Mammary epithelial cell (primary cell): ENCODE measurements around the gene CYTL1.

ENCODE experiments used
- EZH2 ChIP-seq: IDR thresholded peaks from 2 replicates; pipeline ENCODE4 v1.6.1; 2012; ENCODE audit warnings: low read length, inconsistent platforms, borderline replicate concordance
- TF ChIP-seq, protein P1 (sequence below), 2 donors: IDR thresholded peaks in 1 of 2; conservative IDR thresholded peaks in 1 of 2; 2 replicates each; pipeline ENCODE4 v1.5.1; 2011 to 2012; ENCODE audit warnings: inconsistent platforms in 2 of 2, low read length in 2 of 2, mild to moderate bottlenecking in 2 of 2, control low read depth in 1 of 2, low read depth in 1 of 2; ENCODE audit not compliant: insufficient read depth in 1 of 2; ENCODE audit errors: extremely low read depth in 1 of 2

DNA sequence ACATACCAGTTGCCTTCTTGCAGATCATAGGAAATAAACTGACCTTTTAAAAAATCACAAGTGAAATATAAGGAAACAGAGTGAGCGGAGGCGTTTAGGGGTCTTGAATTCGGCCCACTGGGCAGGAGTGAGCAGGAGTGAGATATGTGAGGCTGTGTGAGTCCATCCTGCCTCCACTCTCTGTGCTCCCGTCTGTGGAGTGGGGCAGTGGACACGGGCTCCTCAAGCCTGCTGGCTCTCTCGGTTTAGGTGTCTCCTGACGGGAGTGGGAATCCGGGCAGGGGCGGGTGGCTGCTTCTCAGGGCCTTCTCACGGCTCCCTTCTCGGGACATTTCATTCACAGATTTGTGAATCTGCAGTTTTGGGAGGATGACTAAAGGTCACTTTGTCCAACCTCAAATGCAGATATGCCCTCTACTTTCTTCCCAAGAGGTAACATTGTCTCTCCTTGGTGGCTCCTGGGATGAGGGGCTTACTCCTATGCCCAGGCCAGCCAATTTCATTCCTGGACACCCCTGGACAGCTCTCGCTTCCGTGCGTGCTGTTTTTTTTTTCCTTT, 27.6 kb downstream of the CYTL1 start:
- TF ChIP-seq, protein P1, sequence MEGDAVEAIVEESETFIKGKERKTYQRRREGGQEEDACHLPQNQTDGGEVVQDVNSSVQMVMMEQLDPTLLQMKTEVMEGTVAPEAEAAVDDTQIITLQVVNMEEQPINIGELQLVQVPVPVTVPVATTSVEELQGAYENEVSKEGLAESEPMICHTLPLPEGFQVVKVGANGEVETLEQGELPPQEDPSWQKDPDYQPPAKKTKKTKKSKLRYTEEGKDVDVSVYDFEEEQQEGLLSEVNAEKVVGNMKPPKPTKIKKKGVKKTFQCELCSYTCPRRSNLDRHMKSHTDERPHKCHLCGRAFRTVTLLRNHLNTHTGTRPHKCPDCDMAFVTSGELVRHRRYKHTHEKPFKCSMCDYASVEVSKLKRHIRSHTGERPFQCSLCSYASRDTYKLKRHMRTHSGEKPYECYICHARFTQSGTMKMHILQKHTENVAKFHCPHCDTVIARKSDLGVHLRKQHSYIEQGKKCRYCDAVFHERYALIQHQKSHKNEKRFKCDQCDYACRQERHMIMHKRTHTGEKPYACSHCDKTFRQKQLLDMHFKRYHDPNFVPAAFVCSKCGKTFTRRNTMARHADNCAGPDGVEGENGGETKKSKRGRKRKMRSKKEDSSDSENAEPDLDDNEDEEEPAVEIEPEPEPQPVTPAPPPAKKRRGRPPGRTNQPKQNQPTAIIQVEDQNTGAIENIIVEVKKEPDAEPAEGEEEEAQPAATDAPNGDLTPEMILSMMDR (conservative IDR thresholded peaks at IDR 0.05 in 1 of 2, IDR thresholded peaks at IDR 0.05 in 1 of 2; ENCODE audit: extremely low read depth in 1 of 2, insufficient read depth in 1 of 2, low read depth in 1 of 2, low read length in 2 of 2) = no peak
- TF ChIP-seq EZH2 = no peak
